HG03521 (cell line): Measurements from ENCODE around the gene CCER1.

Source experiments
- ATAC-seq: cut with Tn5 transposase; IDR thresholded peaks from one replicate; pipeline ENCODE4 v1.9.1; 2021; ENCODE audit warnings: mild to moderate bottlenecking, moderate library complexity; ENCODE audit not compliant: unreplicated experiment

The CCER1 gene

GRCh38 chr12:90969346-90969745 is 14.4 kb upstream of the CCER1 start:
- no peak for ATAC-seq

DNA sequence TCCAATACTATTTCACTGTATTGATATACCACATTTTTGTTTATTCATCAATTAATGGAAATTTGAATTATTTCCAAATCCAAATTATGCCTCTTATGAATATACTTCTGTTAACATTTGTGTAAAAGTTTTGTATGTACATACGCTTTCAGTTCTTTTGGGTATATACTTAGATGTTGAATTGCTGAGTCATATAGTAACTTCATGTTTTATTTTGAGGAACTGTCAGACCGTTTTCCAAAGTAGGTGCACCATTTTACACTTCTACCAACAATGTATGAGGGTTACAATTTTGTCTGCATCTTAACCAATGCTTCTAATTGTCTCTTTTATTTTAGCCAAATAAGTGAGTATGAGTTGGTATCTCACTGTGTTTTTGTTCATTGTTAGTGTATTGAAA is 10.2 kb upstream of the CCER1 start:
- no peak for ATAC-seq

DNA sequence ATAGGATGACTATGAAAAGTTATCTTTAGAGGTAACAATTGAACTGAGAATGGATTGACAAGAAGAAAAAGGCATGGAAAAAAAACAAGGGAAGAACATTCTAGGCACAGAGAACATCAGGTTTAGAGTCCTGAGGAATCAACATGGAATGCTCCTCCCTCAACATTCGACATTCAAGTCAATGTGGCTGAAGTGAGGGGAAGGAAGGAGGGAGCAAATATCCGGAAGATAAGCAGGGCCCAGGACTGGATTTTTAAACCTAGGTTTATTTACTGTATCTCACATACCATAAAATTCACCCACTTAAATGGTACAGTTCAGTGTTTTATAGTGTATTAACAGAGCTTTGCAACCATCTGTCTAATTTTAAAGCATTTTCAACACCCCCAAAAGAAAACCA is 9.6 kb upstream of the CCER1 start:
- ATAC-seq, result no peak

DNA sequence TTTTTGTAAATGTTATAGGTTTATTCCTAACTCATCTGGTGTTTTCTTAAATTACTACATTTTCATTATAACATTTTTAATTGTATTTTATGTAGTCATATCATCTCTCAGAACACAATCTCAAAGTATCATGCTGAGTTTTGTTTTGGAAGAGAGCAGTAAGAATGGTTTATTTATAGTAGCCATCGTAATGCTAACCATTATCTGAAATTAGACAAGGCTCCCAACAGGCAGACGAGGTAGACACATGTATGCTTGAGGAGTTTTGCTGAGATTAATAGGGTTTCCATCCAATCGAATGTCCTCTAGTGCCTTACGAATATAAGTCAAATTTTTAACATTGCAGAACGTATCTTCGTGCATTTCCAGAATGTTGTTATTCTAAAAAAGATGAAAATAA is 9.0 kb upstream of the CCER1 start:
- ATAC-seq, result no peak

GRCh38 chr12:90961154-90961553 is 6.2 kb upstream of the CCER1 start:
- ATAC-seq, result no peak

DNA sequence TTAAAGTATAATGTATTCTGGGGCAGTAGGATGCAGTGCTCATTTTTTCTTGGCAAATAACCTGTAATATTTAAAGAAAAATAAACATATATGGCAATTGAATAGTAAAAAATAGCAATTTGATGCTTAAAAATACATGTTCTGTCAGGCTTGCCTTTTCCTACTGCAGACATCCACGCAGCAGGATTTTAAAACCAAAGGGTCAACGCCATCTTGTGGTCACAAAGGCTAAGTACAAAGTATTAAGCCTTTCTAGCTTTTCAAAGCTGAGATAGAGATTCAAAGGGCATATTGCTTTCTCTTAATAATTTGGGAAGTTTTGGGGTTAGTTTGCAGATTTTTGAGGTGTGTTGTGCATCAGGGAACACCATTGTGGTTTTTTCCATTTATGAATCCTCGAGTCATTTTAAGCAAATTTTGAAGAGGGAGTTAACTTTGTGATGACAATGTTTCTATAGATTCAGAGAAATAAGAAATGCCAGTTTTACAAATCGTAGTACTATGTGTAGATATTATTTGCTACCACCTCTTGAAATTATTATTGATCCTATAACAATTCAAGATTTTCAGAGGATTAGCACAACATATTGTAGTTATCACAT is 4.7 kb upstream of the CCER1 start:
- ATAC-seq, result peak; percentile 71

DNA sequence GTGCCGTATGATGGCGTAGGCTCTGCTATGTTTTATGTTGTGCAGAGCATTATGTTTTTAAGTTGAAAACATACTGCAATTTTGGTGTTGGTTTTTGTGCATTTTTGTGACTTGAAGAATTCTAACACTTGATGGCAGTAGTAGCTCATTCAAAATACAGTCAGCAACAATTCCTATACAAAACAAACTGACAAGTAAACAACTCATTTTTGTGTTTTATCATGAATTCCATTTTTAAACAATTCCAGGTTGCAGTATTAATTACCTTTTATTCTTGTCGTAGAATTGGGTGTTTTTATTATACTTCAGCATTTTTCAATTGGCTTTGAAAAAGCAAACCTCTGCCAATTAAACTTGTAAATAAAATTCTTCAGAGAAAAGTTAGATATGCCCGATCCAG is 4.1 kb upstream of the CCER1 start:
- ATAC-seq, result no peak

- no peak for ATAC-seq
Measured at GRCh38 chr12:90958347-90958746, 3.4 kb upstream of the CCER1 start.

GRCh38 chr12:90954428-90954827 is 548 bp downstream of the CCER1 start:
- ATAC-seq, result no peak

DNA sequence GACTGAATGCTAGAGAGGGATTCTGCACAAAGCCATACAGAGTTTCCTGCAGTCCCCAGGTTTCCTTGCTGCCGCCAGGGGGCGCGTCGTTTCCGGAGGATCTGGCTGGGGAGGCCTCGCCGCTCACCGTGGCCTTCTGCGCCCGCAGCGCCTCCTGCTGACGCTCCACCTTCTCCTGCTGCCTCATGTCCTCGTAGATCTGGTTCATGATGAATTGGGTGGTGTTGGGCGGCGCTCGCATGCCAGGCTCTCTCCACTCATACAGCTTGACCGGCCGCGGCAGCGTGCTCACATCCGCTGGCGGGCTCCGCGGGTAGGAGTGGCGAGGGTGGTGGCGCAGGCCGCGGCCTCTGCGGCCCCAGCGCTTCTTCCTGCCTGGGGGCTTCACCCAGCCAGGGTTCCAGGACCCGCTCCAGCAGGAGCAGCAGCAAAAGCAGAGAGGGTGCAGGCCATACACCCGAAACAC is 987 bp downstream of the CCER1 start:
- ATAC-seq, result no peak

- no peak for ATAC-seq
Measured at GRCh38 chr12:90951432-90952105, 3.4 kb downstream of the CCER1 start.

DNA sequence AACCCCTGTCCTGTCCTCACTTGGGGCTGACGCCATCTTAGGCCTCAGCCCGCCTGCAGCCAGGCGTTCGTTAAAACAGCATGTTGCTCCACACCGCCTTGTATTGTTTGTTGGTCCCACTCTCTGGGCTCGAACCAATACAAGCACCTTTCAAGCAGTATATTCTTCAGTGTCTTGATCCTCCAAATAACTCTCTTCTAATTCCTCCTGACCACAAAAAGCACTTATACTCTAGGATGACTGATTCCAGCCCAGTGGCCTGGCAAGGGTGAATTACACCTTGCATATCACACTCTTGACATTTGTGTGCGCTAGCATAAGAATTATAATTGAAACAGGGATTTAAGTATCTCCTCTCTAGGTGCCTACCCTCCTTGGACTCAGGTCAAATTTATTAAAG is 7.1 kb downstream of the CCER1 start:
- no peak for ATAC-seq

- ATAC-seq, result peak; percentile 59
Measured at GRCh38 chr12:90945070-90945649, 9.8 kb downstream of the CCER1 start.

DNA sequence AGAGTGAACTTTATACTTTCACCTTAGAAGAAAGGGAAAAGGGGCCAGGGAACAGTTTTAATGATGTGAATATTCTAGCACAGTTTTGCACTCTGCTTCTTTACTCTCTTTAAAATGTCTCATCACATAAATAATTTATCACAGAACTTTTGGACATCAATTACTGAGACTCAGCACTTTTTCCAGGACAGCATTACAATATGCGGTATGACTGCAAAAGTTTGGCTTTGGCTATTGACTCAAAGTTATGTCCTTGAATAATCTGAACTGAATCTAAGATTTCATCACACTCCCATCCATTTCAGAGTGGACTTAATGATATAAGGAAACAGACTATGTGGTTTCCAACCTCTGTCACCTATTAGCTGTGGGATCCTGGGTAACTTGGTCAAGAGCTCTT is 11.7 kb downstream of the CCER1 start:
- no peak for ATAC-seq

DNA sequence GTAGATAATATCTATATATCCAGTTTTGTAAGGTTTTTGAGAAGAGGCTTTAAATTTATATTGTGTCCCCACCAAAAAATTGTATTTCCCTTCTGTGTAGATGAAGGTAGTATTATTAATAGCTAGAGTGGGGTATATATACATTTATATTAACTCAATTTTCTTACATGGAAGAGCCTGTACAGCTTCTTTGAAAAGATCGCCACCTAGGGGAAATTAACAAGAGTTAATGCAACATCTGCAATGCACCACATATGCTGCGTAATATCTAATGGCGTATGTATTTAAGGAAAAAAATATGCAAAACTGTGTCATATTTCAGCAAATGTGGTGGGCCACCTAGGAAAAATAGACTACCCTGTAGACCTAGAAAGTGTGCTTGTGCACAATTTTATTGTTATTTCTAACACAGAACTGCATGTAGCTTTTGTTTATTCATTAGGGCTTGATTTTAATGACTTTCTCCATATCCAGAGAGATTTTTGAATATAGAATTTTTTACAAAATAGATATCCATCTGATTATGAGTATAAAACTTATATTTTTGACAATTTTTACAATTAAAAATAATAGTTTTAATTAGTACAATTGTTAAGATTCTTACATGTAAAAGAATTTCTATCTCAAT is 14.0 kb downstream of the CCER1 start:
- peak; percentile 61 for ATAC-seq

DNA sequence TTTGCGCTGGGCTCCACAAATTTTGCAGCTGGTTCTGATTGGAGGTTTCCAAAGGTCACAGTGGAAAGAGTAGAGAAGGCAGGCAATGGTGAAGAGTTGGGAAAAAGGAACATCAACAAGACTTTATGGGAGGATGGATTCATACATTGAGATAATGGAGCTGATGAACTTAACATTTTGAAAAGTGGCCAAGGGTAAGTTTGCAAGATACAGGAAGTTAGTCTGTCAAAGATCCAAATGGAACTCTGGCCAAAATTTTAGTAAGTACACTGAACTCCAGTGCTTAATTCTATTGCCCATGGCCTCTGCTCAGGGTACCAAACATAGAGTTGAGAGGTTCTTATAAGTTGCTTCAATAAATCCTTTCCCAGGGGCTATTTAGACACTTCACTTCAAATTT is 15.6 kb downstream of the CCER1 start:
- no peak for ATAC-seq

- ATAC-seq, result no peak
Measured at GRCh38 chr12:90938451-90938850, 16.5 kb downstream of the CCER1 start.

DNA sequence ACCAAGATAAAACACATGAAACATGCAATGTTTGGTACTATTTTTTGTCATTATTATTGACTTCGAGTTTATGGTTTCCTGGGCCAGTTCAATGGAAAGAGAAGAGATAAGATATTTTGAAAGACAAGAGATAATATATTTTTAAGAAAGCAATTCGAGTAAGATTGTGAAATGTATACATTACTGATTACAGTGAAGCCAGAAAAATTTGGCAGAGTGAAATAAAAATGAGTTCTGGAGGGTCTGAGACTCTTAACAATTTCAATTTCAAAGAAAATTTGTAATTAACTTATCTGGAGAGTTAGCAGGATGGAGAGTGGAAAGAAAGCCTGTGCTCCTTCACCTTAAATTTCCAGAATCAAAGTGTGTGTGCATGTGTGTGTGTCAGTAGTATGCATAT is 17.3 kb downstream of the CCER1 start:
- ATAC-seq, result no peak

DNA sequence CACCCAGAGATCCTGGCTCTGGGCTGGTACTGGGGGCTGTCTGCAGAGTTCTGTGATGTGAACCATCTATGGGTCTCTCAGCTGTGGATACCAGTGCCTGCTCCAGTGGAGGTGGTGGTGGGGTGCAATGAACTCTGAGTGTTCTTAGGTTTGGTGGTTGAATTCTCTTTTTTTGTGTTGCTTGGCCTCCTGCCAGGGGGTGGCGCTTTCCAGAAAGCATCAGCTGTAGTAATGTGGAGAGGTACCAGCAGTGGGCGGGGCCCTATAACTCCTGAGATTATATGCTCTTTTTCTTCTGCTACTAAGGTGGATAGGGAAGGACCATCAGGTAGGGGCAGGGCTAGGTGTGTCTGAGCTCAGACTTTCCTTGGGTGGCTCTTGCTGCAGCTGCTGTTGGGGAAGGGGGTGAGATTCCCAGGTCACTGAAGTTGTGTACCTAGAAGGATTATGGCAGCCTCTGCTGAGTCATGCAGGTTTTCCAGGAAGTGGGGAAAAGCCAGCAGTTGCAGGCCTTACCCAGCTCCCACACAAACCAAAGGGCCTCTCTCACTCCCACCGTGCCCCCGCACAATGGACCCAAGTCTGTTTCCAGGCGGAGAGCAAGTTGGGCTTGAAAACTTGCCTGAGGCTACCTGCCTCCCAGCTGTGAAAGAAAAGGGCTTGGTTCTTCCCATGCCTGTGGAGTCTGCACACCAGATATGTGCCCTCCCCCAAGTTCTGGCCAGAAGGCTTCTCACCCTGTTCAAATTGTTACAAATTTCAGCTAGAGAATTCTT is 18.6 kb downstream of the CCER1 start:
- ATAC-seq, result no peak

DNA sequence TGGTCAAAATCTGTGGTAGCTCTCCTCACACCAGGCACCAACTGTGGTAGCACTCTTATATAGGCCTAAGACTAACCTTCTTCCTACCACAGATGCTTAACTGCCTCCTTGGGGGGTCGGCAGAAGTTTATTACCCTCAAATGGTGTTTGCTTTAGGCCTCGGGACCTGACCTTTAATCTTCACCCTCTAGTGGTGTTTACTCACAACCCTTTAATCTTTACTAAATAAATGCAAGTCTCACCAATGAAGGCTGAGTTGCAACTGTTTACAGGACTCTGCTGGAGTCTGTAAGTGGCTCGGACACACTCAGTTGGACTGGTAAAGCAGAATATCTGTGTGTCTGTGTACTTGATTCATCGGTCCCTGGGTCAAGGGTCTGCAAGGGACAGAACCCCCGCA is 29.4 kb downstream of the CCER1 start:
- no peak for ATAC-seq

DNA sequence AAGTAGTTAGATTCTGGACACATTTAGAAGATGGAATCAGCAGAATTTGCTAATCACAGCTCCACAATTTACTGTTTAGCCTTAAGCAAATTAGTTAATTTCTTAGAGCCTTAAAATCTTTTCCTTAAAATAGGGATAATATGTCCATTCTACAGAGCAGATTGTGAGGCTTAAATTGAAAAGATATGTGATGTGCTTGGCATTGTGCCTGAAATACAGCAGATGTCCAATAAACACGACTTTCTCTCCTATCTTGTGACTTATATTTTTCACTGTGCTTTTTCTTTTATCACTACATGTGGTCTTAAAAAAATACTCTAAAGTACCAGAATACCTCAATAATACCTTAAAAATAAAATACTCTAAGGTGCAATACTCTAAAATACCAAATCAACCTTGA is 30.6 kb downstream of the CCER1 start:
- no peak for ATAC-seq
